ENCODE results near the gene GID4.
A peak's percentile ranks its signal among the peaks of the same experiment; 100 is the strongest.

GID4 gene

DNA sequence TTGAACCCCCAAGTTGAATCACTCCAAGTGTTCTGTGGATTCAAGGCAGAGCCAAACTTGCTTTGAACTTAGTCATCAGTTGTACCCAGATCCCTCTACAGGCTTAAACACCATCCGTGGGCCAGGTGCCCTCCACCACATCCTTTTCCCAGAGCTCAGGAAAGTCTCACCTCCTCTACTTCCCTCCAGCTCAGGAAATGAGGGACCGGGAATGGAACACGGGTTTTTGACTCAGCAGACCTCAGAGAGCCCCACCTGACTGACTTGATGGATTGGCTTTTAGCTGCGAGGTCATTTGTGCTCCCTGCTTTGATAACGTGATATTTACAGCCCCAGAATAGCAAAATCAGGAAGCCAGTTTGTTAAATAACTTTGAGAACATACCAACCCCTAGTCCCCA, 20.1 kb downstream of the GID4 start:
- WGBS (ENCODE audit: insufficient coverage): 16% methylated on average over 5 of the region's 5 CpGs
- no peaks in the 10 kb centered on the region for H3K27me3 ChIP-seq (replicated peaks in 2 of 5; ENCODE audit: control insufficient read depth in 4 of 5, insufficient read depth in 5 of 5, low read length in 4 of 5)
- H3K4me3 ChIP-seq (ENCODE audit: control insufficient read depth in 1 of 7, extremely low read depth in 1 of 7, insufficient read depth in 4 of 7, low read depth in 2 of 7, low read length in 6 of 7): no peak overlapping the region
- ChIA-PET POLR2A (no interaction called here), CTCF (interaction anchor here (1.4 kb wide), 1 partner anchor 204 kb away, joined by 5 read pairs; no protein-coding TSS in a partner anchor)
- no peak for DNase-seq
- H3K36me3 ChIP-seq (ENCODE audit: control insufficient read depth in 4 of 4, insufficient read depth in 4 of 4, low read length in 3 of 4): peaks cover 19 to 57% (median 43%) of the 10 kb centered on the region in 4 experiments
- H3K4me1 ChIP-seq (ENCODE audit: control extremely low read depth in 1 of 4, control insufficient read depth in 4 of 4, insufficient read depth in 4 of 4, low read length in 3 of 4): peaks cover 0 to 11% (median 5%) of the 10 kb centered on the region in 4 experiments
- H3K9me3 ChIP-seq (ENCODE audit: control extremely low read depth in 1 of 5, control insufficient read depth in 4 of 5, insufficient read depth in 2 of 5, low read depth in 1 of 5, low read length in 4 of 5): no peaks in the 10 kb centered on the region
- H3K27ac ChIP-seq (ENCODE audit: insufficient read depth in 1 of 2, low read depth in 1 of 2, low read length in 2 of 2, poor library complexity in 1 of 2, severe bottlenecking in 2 of 2): peak overlapping the region in 1 of 2 experiments; percentile 20

DNA sequence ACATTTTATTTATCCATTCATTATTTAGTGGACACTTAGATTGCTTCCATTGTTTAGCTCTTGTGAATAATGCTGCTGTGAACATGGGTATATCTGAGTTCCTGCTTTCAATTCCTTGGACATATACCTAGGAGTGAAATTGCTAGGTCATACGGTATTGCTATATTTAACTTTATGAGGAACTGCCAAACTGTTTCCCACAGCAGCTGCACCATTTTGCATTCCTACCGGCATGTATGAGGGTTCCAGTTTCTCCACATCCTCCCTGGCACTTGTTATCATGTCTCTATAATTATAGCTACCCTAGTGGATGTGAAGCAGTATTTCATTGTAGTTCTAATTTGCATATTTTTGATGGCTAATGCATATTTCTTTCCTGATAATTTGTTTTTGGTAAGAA, 24.8 kb downstream of the GID4 start:
- Histone ChIP-seq H3K36me3 (ENCODE audit: control insufficient read depth in 4 of 4, insufficient read depth in 4 of 4, low read length in 3 of 4) (peaks cover 6 to 57% (median 43%) of the 10 kb centered on the region in 4 experiments), H3K27ac (ENCODE audit: insufficient read depth in 1 of 2, low read depth in 1 of 2, low read length in 2 of 2, poor library complexity in 1 of 2, severe bottlenecking in 2 of 2) (no peak overlapping the region), H3K4me1 (ENCODE audit: control extremely low read depth in 1 of 4, control insufficient read depth in 4 of 4, insufficient read depth in 4 of 4, low read length in 3 of 4) (peaks cover 0 to 1% (median 0%) of the 10 kb centered on the region in 4 experiments), H3K4me3 (ENCODE audit: control insufficient read depth in 1 of 7, extremely low read depth in 1 of 7, insufficient read depth in 4 of 7, low read depth in 2 of 7, low read length in 6 of 7) (no peak overlapping the region), H3K9me3 (ENCODE audit: control extremely low read depth in 1 of 5, control insufficient read depth in 4 of 5, insufficient read depth in 2 of 5, low read depth in 1 of 5, low read length in 4 of 5) (no peaks in the 10 kb centered on the region), H3K27me3 (replicated peaks in 2 of 5; ENCODE audit: control insufficient read depth in 4 of 5, insufficient read depth in 5 of 5, low read length in 4 of 5) (no peaks in the 10 kb centered on the region)
- WGBS (ENCODE audit: insufficient coverage): no CpG with 5 or more reads among the region's 2 CpGs
- CTCF ChIA-PET: no interaction called here
- POLR2A ChIA-PET: no interaction called here
- no peak for DNase-seq

DNA sequence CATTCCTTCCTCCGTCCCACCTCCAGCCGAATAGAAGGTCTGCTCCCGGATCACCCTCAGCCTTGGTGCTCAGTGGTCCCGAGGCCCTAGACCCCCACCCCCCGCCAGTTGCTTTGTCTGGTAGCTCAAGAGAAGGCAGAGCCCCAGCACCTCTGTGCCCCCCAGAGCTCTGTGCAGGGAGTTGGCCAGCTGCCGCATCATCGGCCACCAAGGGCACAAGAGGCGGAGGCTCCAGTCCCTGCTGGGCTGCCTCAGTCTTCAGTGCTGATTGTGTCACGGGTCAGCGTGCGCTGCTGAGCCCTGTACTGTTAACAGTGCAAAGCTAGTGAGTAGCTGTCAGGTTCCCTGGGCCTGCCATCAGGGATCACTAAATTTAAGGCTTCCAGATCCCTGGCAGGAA, 26.3 kb downstream of the GID4 start:
- Histone ChIP-seq H3K4me3 (ENCODE audit: control insufficient read depth in 1 of 7, extremely low read depth in 1 of 7, insufficient read depth in 4 of 7, low read depth in 2 of 7, low read length in 6 of 7) (no peak overlapping the region), H3K9me3 (ENCODE audit: control extremely low read depth in 1 of 5, control insufficient read depth in 4 of 5, insufficient read depth in 2 of 5, low read depth in 1 of 5, low read length in 4 of 5) (no peaks in the 10 kb centered on the region), H3K36me3 (ENCODE audit: control insufficient read depth in 4 of 4, insufficient read depth in 4 of 4, low read length in 3 of 4) (peaks cover 0 to 51% (median 39%) of the 10 kb centered on the region in 4 experiments), H3K27me3 (replicated peaks in 2 of 5; ENCODE audit: control insufficient read depth in 4 of 5, insufficient read depth in 5 of 5, low read length in 4 of 5) (no peaks in the 10 kb centered on the region), H3K27ac (ENCODE audit: insufficient read depth in 1 of 2, low read depth in 1 of 2, low read length in 2 of 2, poor library complexity in 1 of 2, severe bottlenecking in 2 of 2) (no peak overlapping the region), H3K4me1 (ENCODE audit: control extremely low read depth in 1 of 4, control insufficient read depth in 4 of 4, insufficient read depth in 4 of 4, low read length in 3 of 4) (peaks cover 0 to 3% (median under 1%) of the 10 kb centered on the region in 4 experiments)
- ChIA-PET CTCF (interaction anchor here (1.0 kb wide), 1 partner anchor 8 kb away, joined by 3 read pairs; no protein-coding TSS in a partner anchor), POLR2A (no interaction called here)
- no peak for DNase-seq
- 100% methylated on average over 8 of the region's 11 CpGs for WGBS (ENCODE audit: insufficient coverage)

DNA sequence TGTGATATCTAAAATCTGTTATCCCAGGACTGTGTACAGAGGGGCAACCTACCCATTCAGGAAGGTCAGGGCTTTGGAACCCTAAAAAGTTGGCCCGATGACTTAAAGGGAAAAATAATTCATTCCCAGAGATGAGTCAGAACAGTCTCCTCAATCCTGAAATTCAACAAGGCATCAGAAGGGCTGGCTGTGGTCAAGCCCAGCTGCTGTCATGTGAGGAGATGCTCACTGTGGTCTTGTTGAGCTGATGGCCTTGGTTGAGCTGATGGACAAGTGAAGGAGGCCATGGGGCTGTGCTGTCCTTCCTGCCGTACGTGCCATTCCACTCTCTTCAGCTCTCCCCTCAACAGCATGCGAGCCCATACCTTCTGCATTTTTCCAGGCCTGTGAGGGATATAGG, 27.7 kb downstream of the GID4 start:
- Histone ChIP-seq H3K36me3 (ENCODE audit: control insufficient read depth in 4 of 4, insufficient read depth in 4 of 4, low read length in 3 of 4) (peaks cover 0 to 42% (median 29%) of the 10 kb centered on the region in 4 experiments), H3K4me1 (ENCODE audit: control extremely low read depth in 1 of 4, control insufficient read depth in 4 of 4, insufficient read depth in 4 of 4, low read length in 3 of 4) (peaks cover 2 to 14% (median 8%) of the 10 kb centered on the region in 4 experiments), H3K27ac (ENCODE audit: insufficient read depth in 1 of 2, low read depth in 1 of 2, low read length in 2 of 2, poor library complexity in 1 of 2, severe bottlenecking in 2 of 2) (no peak overlapping the region), H3K4me3 (ENCODE audit: control insufficient read depth in 1 of 7, extremely low read depth in 1 of 7, insufficient read depth in 4 of 7, low read depth in 2 of 7, low read length in 6 of 7) (no peak overlapping the region), H3K27me3 (replicated peaks in 2 of 5; ENCODE audit: control insufficient read depth in 4 of 5, insufficient read depth in 5 of 5, low read length in 4 of 5) (no peaks in the 10 kb centered on the region), H3K9me3 (ENCODE audit: control extremely low read depth in 1 of 5, control insufficient read depth in 4 of 5, insufficient read depth in 2 of 5, low read depth in 1 of 5, low read length in 4 of 5) (no peaks in the 10 kb centered on the region)
- 100% methylated on average over 2 of the region's 4 CpGs for WGBS (ENCODE audit: insufficient coverage)
- no peak for DNase-seq
- CTCF ChIA-PET: interaction anchor here (1.9 kb wide), 1 partner anchor 13 kb away, joined by 4 read pairs; no protein-coding TSS in a partner anchor
- POLR2A ChIA-PET: no interaction called here

GRCh38 chr17:18069101-18069500, 29.9 kb downstream of the GID4 start:
- H3K4me3 ChIP-seq (ENCODE audit: control insufficient read depth in 1 of 7, extremely low read depth in 1 of 7, insufficient read depth in 4 of 7, low read depth in 2 of 7, low read length in 6 of 7): no peak overlapping the region
- no peak for DNase-seq
- WGBS (ENCODE audit: insufficient coverage): no CpG with 5 or more reads among the region's 2 CpGs
- H3K36me3 ChIP-seq (ENCODE audit: control insufficient read depth in 4 of 4, insufficient read depth in 4 of 4, low read length in 3 of 4): peaks cover 0 to 33% (median 21%) of the 10 kb centered on the region in 4 experiments
- H3K27me3 ChIP-seq (replicated peaks in 2 of 5; ENCODE audit: control insufficient read depth in 4 of 5, insufficient read depth in 5 of 5, low read length in 4 of 5): no peaks in the 10 kb centered on the region
- peaks cover 2 to 14% (median 8%) of the 10 kb centered on the region in 4 experiments for H3K4me1 ChIP-seq (ENCODE audit: control extremely low read depth in 1 of 4, control insufficient read depth in 4 of 4, insufficient read depth in 4 of 4, low read length in 3 of 4)
- CTCF ChIA-PET: interaction anchor here (0.9 kb wide), 1 partner anchor 68 kb away, joined by 3 read pairs; no protein-coding TSS in a partner anchor
- H3K9me3 ChIP-seq (ENCODE audit: control extremely low read depth in 1 of 5, control insufficient read depth in 4 of 5, insufficient read depth in 2 of 5, low read depth in 1 of 5, low read length in 4 of 5): no peaks in the 10 kb centered on the region
- H3K27ac ChIP-seq (ENCODE audit: insufficient read depth in 1 of 2, low read depth in 1 of 2, low read length in 2 of 2, poor library complexity in 1 of 2, severe bottlenecking in 2 of 2): no peak overlapping the region
- POLR2A ChIA-PET: no interaction called here

DNA sequence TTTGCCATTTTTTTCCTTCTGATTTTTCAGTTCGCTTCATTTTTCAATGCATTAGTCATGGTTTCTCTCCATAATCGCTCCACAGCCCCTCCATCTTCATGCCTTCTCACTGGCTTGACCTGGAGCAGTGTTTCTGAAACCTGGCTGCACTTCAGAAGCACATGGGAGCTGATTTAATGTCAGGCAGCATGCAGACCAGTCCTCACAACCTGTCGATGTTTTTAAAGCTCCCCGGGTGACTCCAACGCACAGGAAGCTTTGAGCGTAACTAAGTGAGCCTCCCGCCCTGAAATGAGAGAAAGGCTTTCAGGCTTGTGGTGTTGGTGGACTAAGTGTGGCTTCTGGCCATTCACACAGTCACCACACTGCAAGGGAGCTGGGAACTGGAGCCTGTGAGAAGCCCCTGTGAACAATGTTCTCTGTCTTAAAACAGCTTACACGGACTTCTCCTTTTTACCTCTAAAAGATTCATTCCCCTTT, 31.7 kb downstream of the GID4 start:
- Histone ChIP-seq H3K4me1 (ENCODE audit: control extremely low read depth in 1 of 4, control insufficient read depth in 4 of 4, insufficient read depth in 4 of 4, low read length in 3 of 4) (peaks cover 2 to 14% (median 8%) of the 10 kb centered on the region in 4 experiments), H3K4me3 (ENCODE audit: control insufficient read depth in 1 of 7, extremely low read depth in 1 of 7, insufficient read depth in 4 of 7, low read depth in 2 of 7, low read length in 6 of 7) (peak overlapping the region in 2 of 7 experiments; percentile 12 to 37), H3K27me3 (replicated peaks in 2 of 5; ENCODE audit: control insufficient read depth in 4 of 5, insufficient read depth in 5 of 5, low read length in 4 of 5) (no peaks in the 10 kb centered on the region), H3K9me3 (ENCODE audit: control extremely low read depth in 1 of 5, control insufficient read depth in 4 of 5, insufficient read depth in 2 of 5, low read depth in 1 of 5, low read length in 4 of 5) (no peaks in the 10 kb centered on the region), H3K36me3 (ENCODE audit: control insufficient read depth in 4 of 4, insufficient read depth in 4 of 4, low read length in 3 of 4) (peaks cover 0 to 17% (median 9%) of the 10 kb centered on the region in 4 experiments), H3K27ac (ENCODE audit: insufficient read depth in 1 of 2, low read depth in 1 of 2, low read length in 2 of 2, poor library complexity in 1 of 2, severe bottlenecking in 2 of 2) (no peak overlapping the region)
- CTCF ChIA-PET: no interaction called here
- WGBS (ENCODE audit: insufficient coverage): 22% methylated on average over 6 of the region's 8 CpGs
- POLR2A ChIA-PET: interaction anchor here (0.6 kb wide), 1 partner anchor 39 kb away, joined by 3 read pairs; no protein-coding TSS in a partner anchor
- DNase-seq: peak in 2 of 3 donors; percentile 41 to 45

- Histone ChIP-seq H3K4me3 (ENCODE audit: control insufficient read depth in 1 of 7, extremely low read depth in 1 of 7, insufficient read depth in 4 of 7, low read depth in 2 of 7, low read length in 6 of 7) (no peak overlapping the region), H3K9me3 (ENCODE audit: control extremely low read depth in 1 of 5, control insufficient read depth in 4 of 5, insufficient read depth in 2 of 5, low read depth in 1 of 5, low read length in 4 of 5) (no peaks in the 10 kb centered on the region), H3K27me3 (replicated peaks in 2 of 5; ENCODE audit: control insufficient read depth in 4 of 5, insufficient read depth in 5 of 5, low read length in 4 of 5) (no peaks in the 10 kb centered on the region), H3K36me3 (ENCODE audit: control insufficient read depth in 4 of 4, insufficient read depth in 4 of 4, low read length in 3 of 4) (peaks cover 0 to 9% (median 6%) of the 10 kb centered on the region in 4 experiments), H3K4me1 (ENCODE audit: control extremely low read depth in 1 of 4, control insufficient read depth in 4 of 4, insufficient read depth in 4 of 4, low read length in 3 of 4) (peaks cover 2 to 14% (median 8%) of the 10 kb centered on the region in 4 experiments), H3K27ac (ENCODE audit: insufficient read depth in 1 of 2, low read depth in 1 of 2, low read length in 2 of 2, poor library complexity in 1 of 2, severe bottlenecking in 2 of 2) (no peak overlapping the region)
- CTCF ChIA-PET: no interaction called here
- DNase-seq: no peak
- POLR2A ChIA-PET: interaction anchor here (0.6 kb wide), 1 partner anchor 469 kb away, joined by 4 read pairs; no protein-coding TSS in a partner anchor
Measured at GRCh38 chr17:18071751-18072150, 32.5 kb downstream of the GID4 start.
